SU-DHL-6 (cell line): ENCODE measurements around the gene MLLT10.

Experiments used
- H2AFZ ChIP-seq: fragments of 200-600 bp; sonication (generic); 2 replicates; pipeline ENCODE4 v1.6.1; 2014; ENCODE audit warnings: low read depth, mild to moderate bottlenecking, moderate library complexity, mixed read lengths, antibody characterized with exemption, low read length; ENCODE audit not compliant: severe bottlenecking
- H3F3A ChIP-seq: fragments of 200-600 bp; shearing (Covaris generic); 2 replicates; pipeline ENCODE4 v1.6.0; 2016; ENCODE audit warnings: antibody characterized with exemption, mild to moderate bottlenecking; ENCODE audit not compliant: insufficient read depth
- H3K27ac ChIP-seq: fragments of 200-600 bp; sonication (generic); 2 replicates; pipeline ENCODE4 v1.5.1; 2016; ENCODE audit warnings: low read depth, mild to moderate bottlenecking, low read length, moderate library complexity, mixed read lengths
- H3K27me3 ChIP-seq: fragments of 200-600 bp; sonication (generic), shearing (Covaris generic); 2 replicates; pipeline ENCODE4 v1.6.0; 2014; ENCODE audit warnings: mild to moderate bottlenecking, low read length
- H3K36me3 ChIP-seq: fragments of 200-600 bp; sonication (generic); 2 replicates; pipeline ENCODE4 v1.6.1; 2014; ENCODE audit warnings: mild to moderate bottlenecking, low read length, mixed read lengths
- H3K4me2 ChIP-seq: fragments of 300-600, 200-600 bp; shearing (Covaris generic), sonication (generic); 2 replicates; pipeline ENCODE4 v1.6.0; 2014; ENCODE audit warnings: low read length, low read depth, mild to moderate bottlenecking; ENCODE audit not compliant: poor library complexity, severe bottlenecking
- H3K4me3 ChIP-seq: fragments of 200-600 bp; sonication (generic); 2 replicates; pipeline ENCODE4 v1.5.1; 2014; ENCODE audit warnings: antibody characterized with exemption, low read length, mild to moderate bottlenecking, mixed read lengths; ENCODE audit not compliant: insufficient read depth, poor library complexity, severe bottlenecking
- H3K79me2 ChIP-seq: fragments of 200-600 bp; sonication (generic); 2 replicates; pipeline ENCODE4 v1.6.1; 2014; ENCODE audit warnings: mild to moderate bottlenecking, low read length, moderate library complexity; ENCODE audit not compliant: insufficient read depth
- H3K9ac ChIP-seq: fragments of 200-600 bp; sonication (generic); 2 replicates; pipeline ENCODE4 v1.7.0; 2014; ENCODE audit warnings: mild to moderate bottlenecking, low read length
- H3K9me2 ChIP-seq: fragments of 200-600 bp; sonication (generic); replicated peaks from 2 replicates; pipeline ENCODE4 v1.6.1; 2014; ENCODE audit warnings: low read length; ENCODE audit not compliant: insufficient read depth
- H3K9me3 ChIP-seq: fragments of 200-600 bp; sonication (generic); 2 replicates; pipeline ENCODE4 v1.6.1; 2014; ENCODE audit warnings: low read length, mixed read lengths; ENCODE audit not compliant: insufficient read depth
- H4K20me1 ChIP-seq: fragments of 200-600 bp; sonication (generic); 2 replicates; pipeline ENCODE4 v1.6.1; 2014; ENCODE audit warnings: low read depth, mild to moderate bottlenecking, antibody characterized with exemption, low read length, moderate library complexity, mixed read lengths
- CTCF ChIP-seq: fragments of 200-600 bp; sonication (generic); IDR thresholded peaks from one replicate; pipeline ENCODE4 v1.5.1; 2017; ENCODE audit warnings: antibody characterized with exemption, mild to moderate bottlenecking, low read length, moderate library complexity; ENCODE audit not compliant: insufficient read depth, poor library complexity, severe bottlenecking
- EZH2phosphoT487 ChIP-seq: fragments of 200-600 bp; sonication (generic), shearing (Covaris generic); conservative IDR thresholded peaks from 2 replicates; pipeline ENCODE4 v1.6.1; 2018; ENCODE audit warnings: mild to moderate bottlenecking, antibody characterized with exemption, low read length, moderate library complexity, mixed read lengths

MLLT10 gene

DNA sequence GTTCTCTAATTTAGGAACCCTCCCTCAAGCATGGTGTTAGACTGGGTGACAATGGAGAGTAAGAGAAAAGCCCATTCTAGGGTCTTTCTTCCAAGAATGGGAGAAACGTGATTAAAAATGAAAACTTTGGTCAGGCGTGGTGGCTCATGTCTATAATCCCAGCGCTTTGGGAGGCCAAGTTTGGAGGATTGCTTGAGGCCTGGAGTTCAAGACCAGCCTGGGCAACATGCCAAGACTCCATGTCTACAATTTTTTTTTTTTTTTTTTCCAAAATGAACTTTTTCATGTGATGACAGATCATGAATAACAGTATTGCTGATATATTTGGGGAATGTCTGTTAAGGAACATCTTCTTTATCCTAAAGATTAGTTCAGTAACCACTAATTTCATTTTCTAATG lies 194.6 kb downstream of the MLLT10 start:
- H4K20me1 ChIP-seq, result peaks cover 16% of the 10 kb centered on the region; the same call in 1 of the 2 replicates
- H3K36me3 ChIP-seq, result peaks cover 26% of the 10 kb centered on the region
- no peaks in the 10 kb centered on the region for H3K79me2 ChIP-seq
- no peaks in the 10 kb centered on the region for H3K9me3 ChIP-seq
- no peaks in the 10 kb centered on the region for H3K27me3 ChIP-seq
- no peak overlapping the region for H3K27ac ChIP-seq
- TF ChIP-seq EZH2phosphoT487, result no peak
- peaks cover 31% of the 10 kb centered on the region; the same call in 1 of the 2 replicates for H3F3A ChIP-seq
- H3K4me2 ChIP-seq, result no peak overlapping the region
- no peak overlapping the region for H3K9ac ChIP-seq
- H3K9me2 ChIP-seq, result no peaks in the 10 kb centered on the region
- no peak overlapping the region for H2AFZ ChIP-seq
- H3K4me3 ChIP-seq, result no peak overlapping the region

- peaks cover 28% of the 10 kb centered on the region; the same call in 1 of the 2 replicates for H3K36me3 ChIP-seq
Measured at GRCh38 chr10:21732067-21732772, 198.2 kb downstream of the MLLT10 start.

DNA sequence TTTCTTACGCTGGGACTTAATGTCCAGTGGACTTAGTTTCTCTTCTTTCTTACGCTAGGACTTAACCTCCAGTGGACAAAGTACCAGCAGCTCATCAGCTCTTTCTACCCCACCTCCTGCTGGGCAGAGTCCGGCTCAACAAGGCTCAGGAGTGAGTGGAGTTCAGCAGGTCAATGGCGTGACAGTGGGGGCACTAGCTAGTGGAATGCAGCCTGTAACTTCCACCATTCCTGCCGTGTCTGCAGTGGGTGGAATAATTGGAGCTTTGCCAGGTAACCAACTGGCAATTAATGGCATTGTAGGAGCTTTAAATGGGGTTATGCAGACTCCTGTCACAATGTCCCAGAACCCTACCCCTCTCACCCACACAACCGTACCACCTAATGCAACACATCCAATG lies 199.7 kb downstream of the MLLT10 start:
- peaks cover 4% of the 10 kb centered on the region; the same call in 1 of the 2 replicates for H4K20me1 ChIP-seq

More at GRCh38 chr10:21732067-21732772, 198.2 kb downstream of the MLLT10 start:
- TF ChIP-seq EZH2phosphoT487 (no peak), CTCF (peak; percentile 85)
- Histone ChIP-seq H3K27me3 (no peaks in the 10 kb centered on the region), H3F3A (peaks cover 19% of the 10 kb centered on the region; the same call in 1 of the 2 replicates), H3K27ac (no peak overlapping the region), H3K4me3 (no peak overlapping the region), H3K9me3 (no peaks in the 10 kb centered on the region), H3K4me2 (no peak overlapping the region), H3K79me2 (no peaks in the 10 kb centered on the region), H3K9ac (no peak overlapping the region), H4K20me1 (peaks cover 4% of the 10 kb centered on the region; the same call in 1 of the 2 replicates), H3K9me2 (no peaks in the 10 kb centered on the region), H2AFZ (no peak overlapping the region)

More for the DNA sequence above, 199.7 kb downstream of the MLLT10 start:
- Histone ChIP-seq H3K27me3 (no peaks in the 10 kb centered on the region), H2AFZ (no peak overlapping the region), H3K4me3 (no peak overlapping the region), H3K79me2 (no peaks in the 10 kb centered on the region), H3K9me2 (no peaks in the 10 kb centered on the region), H3K9me3 (no peaks in the 10 kb centered on the region), H3K4me2 (no peak overlapping the region), H3K9ac (no peak overlapping the region), H3F3A (peaks cover 19% of the 10 kb centered on the region; the same call in 1 of the 2 replicates), H3K36me3 (peaks cover 24% of the 10 kb centered on the region; the same call in 1 of the 2 replicates), H3K27ac (no peak overlapping the region)
- TF ChIP-seq EZH2phosphoT487 (no peak), CTCF (no peak)
